Mucosa of descending colon (tissue), 3 donors: ENCODE data around the gene S100A6. TPM values are rescaled to one million over a fixed set of nuclear protein-coding genes. Genes with fewer than 3 reads are reported as not detected.

ENCODE experiments used
- ATAC-seq: fragments of 200-7000 bp; cut with Tn5 transposase; one replicate; pipeline ENCODE4 v1.9.1; 2020; ENCODE audit warnings: mild to moderate bottlenecking, moderate library complexity
- DNase-seq, 3 donors: peaks; one replicate each; pipeline ENCODE4 v3.0.0-alpha.2; 2020
- H3K36me3 ChIP-seq: fragments of 200-600 bp; one replicate; pipeline ENCODE4 v1.8.0; 2021; ENCODE audit warnings: low read depth, mild to moderate bottlenecking
- H3K4me1 ChIP-seq: fragments of 200-600 bp; one replicate; pipeline ENCODE4 v1.8.0; 2021; ENCODE audit warnings: low read depth, mild to moderate bottlenecking
- H3K4me3 ChIP-seq: fragments of 200-600 bp; one replicate; pipeline ENCODE4 v1.8.0; 2021; ENCODE audit warnings: mild to moderate bottlenecking
- H3K9me3 ChIP-seq: fragments of 200-600 bp; one replicate; pipeline ENCODE4 v1.8.0; 2021; ENCODE audit warnings: mild to moderate bottlenecking
- CTCF ChIP-seq: fragments of 200-600 bp; IDR thresholded peaks from one replicate; pipeline ENCODE4 v1.8.0; 2022; ENCODE audit warnings: antibody characterized with exemption, mild to moderate bottlenecking
- intact Hi-C, 2 donors: fragments of 100-400 bp; cut with DNase I in 1 of 2; cut with micrococcal nuclease in 1 of 2; formaldehyde crosslinking; loops; one replicate each; pipeline versions ENCODE4 v1.11.0 to v1.11.1; 2022; cut with DNase I, micrococcal nuclease
- total RNA-seq, 3 donors: library from RNA; stranded (reverse); fragmentation: NEBNext Ultra II Directional in 2 of 3; extraction: Animal tissue kit (Norgen Biotek cat#: 25700) in 2 of 3; gene quantifications; one replicate each; pipeline versions ENCODE4 v1.2.1 to v1.2.4, GENCODE V29; 2021 to 2023
- donor health status: DM: no; HTN: no; CAD: no; lungs with moderate emphysema.
- donor health status: DM: no; HTN: no; CAD: no.
- donor health status: DM: no; HTN: yes; CAD: no.

S100A6 gene
- total RNA-seq, 3 donors from 2014 or later = 1,327 to 1,659 (median 1,382) TPM

GRCh38 chr1:153546371-153546770 lies 10.6 kb upstream of the S100A6 start:
- no peak for ATAC-seq
- intact Hi-C loops = no loop called here
- no peaks in the 10 kb centered on the region for H3K9me3 ChIP-seq
- TF ChIP-seq CTCF = no peak
- peak in 1 of 3 donors; percentile 42 for DNase-seq
- H3K4me3 ChIP-seq = no peak overlapping the region
- H3K36me3 ChIP-seq = no peaks in the 10 kb centered on the region
- H3K4me1 ChIP-seq = peaks cover 29% of the 10 kb centered on the region

- ATAC-seq (peak; percentile 93), DNase-seq (peak; percentile 97 to 99 (median 98))
- no peak for TF ChIP-seq CTCF
- H3K4me1 ChIP-seq = peaks cover 33% of the 10 kb centered on the region
- no peaks in the 10 kb centered on the region for H3K36me3 ChIP-seq
- no peaks in the 10 kb centered on the region for H3K9me3 ChIP-seq
- peak within 1 kb of the TSS; percentile 5 for H3K4me3 ChIP-seq
- intact Hi-C loops = no loop called here
These were observed 9.6 kb upstream of the S100A6 start, which contains the start of gene S100A4 for GRCh38 chr1:153545067-153546055. TSS of gene S100A4 (minus strand) at chr1:153545806. CDS start at chr1:153544794, 1,012 bp downstream.

GRCh38 chr1:153544453-153545066 lies 8.8 kb upstream of the S100A6 start:
- Histone ChIP-seq H3K36me3 (no peaks in the 10 kb centered on the region), H3K9me3 (no peaks in the 10 kb centered on the region), H3K4me1 (peaks cover 33% of the 10 kb centered on the region), H3K4me3 (no peak overlapping the region)
- ATAC-seq (no peak), DNase-seq (no peak)
- intact Hi-C loops = no loop called here
- TF ChIP-seq CTCF = no peak

- DNase-seq (peak in 1 of 3 donors; percentile 17), ATAC-seq (no peak)
- Histone ChIP-seq H3K9me3 (no peaks in the 10 kb centered on the region), H3K4me3 (no peak overlapping the region), H3K4me1 (peaks cover 32% of the 10 kb centered on the region), H3K36me3 (no peaks in the 10 kb centered on the region)
- TF ChIP-seq CTCF = no peak
- intact Hi-C loops = no loop called here
These were observed 7.9 kb upstream of the S100A6 start for GRCh38 chr1:153543736-153544135.

- no peak for TF ChIP-seq CTCF
- Histone ChIP-seq H3K9me3 (no peaks in the 10 kb centered on the region), H3K4me1 (peaks cover 37% of the 10 kb centered on the region), H3K36me3 (no peaks in the 10 kb centered on the region), H3K4me3 (no peak overlapping the region)
- DNase-seq = peak in 1 of 3 donors; percentile 29
- no peak for ATAC-seq
- intact Hi-C loops = no loop called here
These were observed 7.3 kb upstream of the S100A6 start for GRCh38 chr1:153542956-153543711.
